ENCODE measurements around the gene TGFB1. TPM values are rescaled to one million over a fixed set of nuclear protein-coding genes. Genes with fewer than 3 reads are reported as not detected.

Gene TGFB1
- total RNA-seq, 1 experiment from 2014 or later = 42.6 TPM

GRCh38 chr19:41335467-41335866 lies 18.3 kb downstream of the TGFB1 start:
- in situ Hi-C loops (cut with HindIII; ENCODE audit: low pct_unique_long_range_greater_than_20kb, low sequenced_read_pairs) = no loop called here
- Histone ChIP-seq H3K27me3 (ENCODE audit: control insufficient read depth, insufficient read depth, low read length) (no peaks in the 10 kb centered on the region), H3K36me3 (ENCODE audit: control insufficient read depth, insufficient read depth, low read length) (no peaks in the 10 kb centered on the region), H3K27ac (ENCODE audit: low read length) (no peak overlapping the region), H3K4me3 (ENCODE audit: low read depth in 2 of 2, low read length in 2 of 2) (no peak overlapping the region), H3K9me3 (ENCODE audit: control insufficient read depth, insufficient read depth, low read depth, low read length) (no peaks in the 10 kb centered on the region), H3K4me1 (ENCODE audit: control insufficient read depth, insufficient read depth, low read length) (no peaks in the 10 kb centered on the region)
- TF ChIP-seq SIN3A (IDR thresholded peaks at IDR 0.05; ENCODE audit: borderline replicate concordance, insufficient read depth, low read depth, low read length) (no peak), POLR2AphosphoS5 (IDR thresholded peaks at IDR 0.05; ENCODE audit: low read depth, low read length) (no peak), CTCF (IDR thresholded peaks at IDR 0.05) (no peak), REST (IDR thresholded peaks at IDR 0.05; ENCODE audit: insufficient read depth in 1 of 2, low read depth in 2 of 2, low read length in 1 of 2) (no peak), TCF7L2 (IDR thresholded peaks at IDR 0.05; ENCODE audit: low read depth, low read length) (no peak)
- ChIA-PET CTCF (no interaction called here), POLR2A (interaction anchor here (0.6 kb wide), 1 partner anchor 768 kb away, joined by 3 read pairs; no protein-coding TSS in a partner anchor)
- no TSS peak for BruUV-seq (replicated peaks)
- DNase-seq (ENCODE audit: low read depth, low spot score) (no peak), ATAC-seq (no peak)
- intact Hi-C loops (cut with micrococcal nuclease; ENCODE audit: unreplicated experiment) = no loop called here

GRCh38 chr19:41334793-41335192 lies 18.9 kb downstream of the TGFB1 start:
- POLR2A ChIA-PET = no interaction called here
- CTCF ChIA-PET = no interaction called here
- H3K36me3 ChIP-seq (ENCODE audit: control insufficient read depth, insufficient read depth, low read length) = no peaks in the 10 kb centered on the region
- BruUV-seq (replicated peaks) = no TSS peak
- H3K27me3 ChIP-seq (ENCODE audit: control insufficient read depth, insufficient read depth, low read length) = no peaks in the 10 kb centered on the region
- no peaks in the 10 kb centered on the region for H3K4me1 ChIP-seq (ENCODE audit: control insufficient read depth, insufficient read depth, low read length)
- no peak overlapping the region for H3K27ac ChIP-seq (ENCODE audit: low read length)
- TF ChIP-seq POLR2AphosphoS5 (IDR thresholded peaks at IDR 0.05; ENCODE audit: low read depth, low read length) = no peak
- TF ChIP-seq CTCF (IDR thresholded peaks at IDR 0.05) = no peak
- no peak for TF ChIP-seq TCF7L2 (IDR thresholded peaks at IDR 0.05; ENCODE audit: low read depth, low read length)
- TF ChIP-seq SIN3A (IDR thresholded peaks at IDR 0.05; ENCODE audit: borderline replicate concordance, insufficient read depth, low read depth, low read length) = no peak
- TF ChIP-seq REST (IDR thresholded peaks at IDR 0.05; ENCODE audit: insufficient read depth in 1 of 2, low read depth in 2 of 2, low read length in 1 of 2) = no peak
- no peak overlapping the region for H3K4me3 ChIP-seq (ENCODE audit: low read depth in 2 of 2, low read length in 2 of 2)
- ATAC-seq (no peak), DNase-seq (ENCODE audit: low read depth, low spot score) (no peak)
- intact Hi-C loops (cut with micrococcal nuclease; ENCODE audit: unreplicated experiment) = no loop called here
- in situ Hi-C loops (cut with HindIII; ENCODE audit: low pct_unique_long_range_greater_than_20kb, low sequenced_read_pairs) = no loop called here
- H3K9me3 ChIP-seq (ENCODE audit: control insufficient read depth, insufficient read depth, low read depth, low read length) = no peaks in the 10 kb centered on the region
